Measurements from ENCODE around the gene GLI3.

The GLI3 gene

DNA sequence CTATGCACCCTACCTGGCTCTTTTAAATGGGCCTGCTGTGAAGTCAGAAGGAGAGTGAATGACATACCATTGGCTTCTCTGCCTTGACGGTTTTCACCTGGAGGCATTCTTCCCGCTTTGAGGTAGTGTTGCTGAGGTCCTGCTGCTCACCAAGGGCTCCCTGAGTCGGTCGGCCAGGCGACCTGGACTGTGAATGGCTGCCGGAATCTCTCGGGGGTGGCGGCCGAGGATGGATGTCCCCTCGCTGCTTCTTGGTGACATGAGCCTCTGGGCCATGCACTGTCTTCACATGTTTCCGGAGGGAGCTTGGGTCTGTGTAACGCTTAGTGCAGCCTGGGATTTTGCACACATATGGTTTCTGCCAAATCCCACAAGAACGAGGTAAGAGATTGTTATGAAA, 264.7 kb downstream of the GLI3 start:
- no peak for DNase-seq (ENCODE audit: extremely low read depth, insufficient read length)
- TF ChIP-seq, protein P1, sequence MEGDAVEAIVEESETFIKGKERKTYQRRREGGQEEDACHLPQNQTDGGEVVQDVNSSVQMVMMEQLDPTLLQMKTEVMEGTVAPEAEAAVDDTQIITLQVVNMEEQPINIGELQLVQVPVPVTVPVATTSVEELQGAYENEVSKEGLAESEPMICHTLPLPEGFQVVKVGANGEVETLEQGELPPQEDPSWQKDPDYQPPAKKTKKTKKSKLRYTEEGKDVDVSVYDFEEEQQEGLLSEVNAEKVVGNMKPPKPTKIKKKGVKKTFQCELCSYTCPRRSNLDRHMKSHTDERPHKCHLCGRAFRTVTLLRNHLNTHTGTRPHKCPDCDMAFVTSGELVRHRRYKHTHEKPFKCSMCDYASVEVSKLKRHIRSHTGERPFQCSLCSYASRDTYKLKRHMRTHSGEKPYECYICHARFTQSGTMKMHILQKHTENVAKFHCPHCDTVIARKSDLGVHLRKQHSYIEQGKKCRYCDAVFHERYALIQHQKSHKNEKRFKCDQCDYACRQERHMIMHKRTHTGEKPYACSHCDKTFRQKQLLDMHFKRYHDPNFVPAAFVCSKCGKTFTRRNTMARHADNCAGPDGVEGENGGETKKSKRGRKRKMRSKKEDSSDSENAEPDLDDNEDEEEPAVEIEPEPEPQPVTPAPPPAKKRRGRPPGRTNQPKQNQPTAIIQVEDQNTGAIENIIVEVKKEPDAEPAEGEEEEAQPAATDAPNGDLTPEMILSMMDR (IDR thresholded peaks at IDR 0.05; ENCODE audit: insufficient read depth, low read length, poor library complexity, severe bottlenecking): no peak
- Histone ChIP-seq H3K36me3 (ENCODE audit: control insufficient read depth, insufficient read depth, low read length) (no peaks in the 10 kb centered on the region), H3K4me3 (replicated peaks; ENCODE audit: low read depth, low read length) (no peak overlapping the region), H3K27me3 (replicated peaks; ENCODE audit: control insufficient read depth, insufficient read depth, low read length) (no peaks in the 10 kb centered on the region)

DNA sequence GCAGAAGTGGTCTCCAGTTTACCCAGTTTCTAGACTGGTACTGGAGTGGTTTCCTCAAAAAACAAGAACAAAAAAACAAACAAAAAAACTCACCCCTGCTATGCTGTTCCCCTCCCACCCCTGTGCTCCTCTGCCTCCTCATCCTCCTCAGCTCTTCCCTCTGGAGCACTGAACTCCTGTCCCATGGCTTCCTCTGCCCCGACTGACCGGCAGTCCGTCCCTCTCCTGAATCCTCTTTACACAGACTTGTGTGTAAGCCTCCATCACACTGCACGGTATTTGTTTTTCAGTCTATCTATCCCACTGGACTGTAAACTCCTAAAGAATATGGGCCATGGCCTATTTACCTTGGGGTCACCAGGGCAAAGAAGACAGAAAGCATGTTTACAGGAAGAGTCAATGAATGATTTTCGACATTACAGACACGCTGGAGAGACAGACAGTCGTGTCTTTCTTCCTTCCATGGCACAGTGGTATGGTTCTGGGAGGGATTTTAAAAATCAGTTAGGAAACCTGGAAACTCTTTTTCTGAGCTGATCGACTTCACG, 265.3 kb downstream of the GLI3 start:
- TF ChIP-seq, protein P1 (IDR thresholded peaks at IDR 0.05; ENCODE audit: insufficient read depth, low read length, poor library complexity, severe bottlenecking): no peak
- no peak overlapping the region for H3K4me3 ChIP-seq (replicated peaks; ENCODE audit: low read depth, low read length)
- no peaks in the 10 kb centered on the region for H3K27me3 ChIP-seq (replicated peaks; ENCODE audit: control insufficient read depth, insufficient read depth, low read length)
- no peak for DNase-seq (ENCODE audit: extremely low read depth, insufficient read length)
- H3K36me3 ChIP-seq (ENCODE audit: control insufficient read depth, insufficient read depth, low read length): no peaks in the 10 kb centered on the region

DNA sequence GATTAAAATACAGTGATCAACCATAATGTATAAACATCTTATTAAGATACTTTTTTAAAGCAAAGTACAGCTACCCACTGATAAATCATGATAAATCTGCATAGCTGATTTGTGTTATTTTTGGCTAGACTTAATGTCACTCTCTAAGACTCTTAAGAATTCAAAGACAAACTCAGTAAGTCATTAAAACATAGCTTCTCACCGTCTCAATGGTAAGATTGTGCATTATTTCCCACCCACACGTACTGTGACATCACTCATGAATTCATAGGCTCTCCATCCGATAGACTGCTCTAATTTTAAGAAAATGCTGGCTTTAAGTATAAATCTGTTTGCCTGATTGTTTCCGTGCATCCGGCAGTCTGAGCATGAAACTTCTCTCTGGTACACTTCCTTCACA, 266.1 kb downstream of the GLI3 start:
- Histone ChIP-seq H3K4me3 (replicated peaks; ENCODE audit: low read depth, low read length) (no peak overlapping the region), H3K27me3 (replicated peaks; ENCODE audit: control insufficient read depth, insufficient read depth, low read length) (no peaks in the 10 kb centered on the region), H3K36me3 (ENCODE audit: control insufficient read depth, insufficient read depth, low read length) (no peaks in the 10 kb centered on the region)
- DNase-seq (ENCODE audit: extremely low read depth, insufficient read length): no peak
- TF ChIP-seq, protein P1 (IDR thresholded peaks at IDR 0.05; ENCODE audit: insufficient read depth, low read length, poor library complexity, severe bottlenecking): no peak

DNA sequence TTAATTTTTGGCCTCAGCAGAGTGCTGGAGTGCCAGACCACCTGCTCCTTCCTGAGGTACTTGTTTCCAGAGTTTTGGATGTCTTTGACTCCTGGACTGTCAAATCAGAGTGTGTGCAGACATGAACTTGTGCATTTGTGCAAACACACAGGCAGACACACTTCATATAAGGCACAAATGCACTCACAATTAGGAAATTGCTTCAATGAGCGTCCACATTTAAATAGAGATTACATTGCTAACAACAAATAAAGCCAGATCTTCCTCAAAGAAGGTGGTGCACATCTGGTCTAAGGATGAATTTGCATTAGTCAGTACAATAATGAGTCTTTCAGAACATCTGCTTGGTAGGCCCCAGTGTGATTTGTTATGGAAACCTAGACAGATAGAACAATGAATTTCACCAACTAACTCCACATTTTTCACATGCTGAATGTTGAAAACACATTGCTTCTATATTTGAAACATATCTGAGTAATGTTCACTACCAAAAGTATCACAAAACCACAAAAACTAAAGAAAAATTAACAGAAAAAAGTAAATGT, 267.4 kb downstream of the GLI3 start:
- TF ChIP-seq, protein P1 (IDR thresholded peaks at IDR 0.05; ENCODE audit: insufficient read depth, low read length, poor library complexity, severe bottlenecking): no peak
- H3K36me3 ChIP-seq (ENCODE audit: control insufficient read depth, insufficient read depth, low read length): no peaks in the 10 kb centered on the region

DNA sequence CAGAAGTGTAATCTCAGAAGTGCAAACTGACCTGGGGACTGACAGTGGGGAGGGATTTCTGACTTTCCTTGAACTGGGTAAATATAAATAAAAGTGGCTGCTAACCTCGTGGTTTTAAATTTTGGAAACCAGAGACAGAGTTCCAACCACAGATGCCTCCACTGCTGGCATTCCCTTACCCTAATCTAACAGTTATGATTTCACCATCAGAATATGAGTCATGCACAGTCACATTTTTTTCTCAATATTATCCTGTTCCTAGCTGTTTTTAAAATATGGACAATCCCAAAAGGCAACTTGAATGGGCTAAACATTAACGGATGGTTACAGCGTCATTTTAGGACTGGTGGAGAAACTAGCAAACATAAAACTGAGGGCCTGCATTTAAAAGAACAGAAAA, 269.9 kb downstream of the GLI3 start:
- H3K4me3 ChIP-seq (replicated peaks; ENCODE audit: low read depth, low read length): no peak overlapping the region
- TF ChIP-seq, protein P1 (IDR thresholded peaks at IDR 0.05; ENCODE audit: insufficient read depth, low read length, poor library complexity, severe bottlenecking): no peak
- H3K27me3 ChIP-seq (replicated peaks; ENCODE audit: control insufficient read depth, insufficient read depth, low read length): no peaks in the 10 kb centered on the region
- DNase-seq (ENCODE audit: extremely low read depth, insufficient read length): no peak
- H3K36me3 ChIP-seq (ENCODE audit: control insufficient read depth, insufficient read depth, low read length): no peaks in the 10 kb centered on the region

More for the DNA sequence above, 267.4 kb downstream of the GLI3 start:
- DNase-seq (ENCODE audit: extremely low read depth, insufficient read length): no peak
- Histone ChIP-seq H3K27me3 (replicated peaks; ENCODE audit: control insufficient read depth, insufficient read depth, low read length) (no peaks in the 10 kb centered on the region), H3K4me3 (replicated peaks; ENCODE audit: low read depth, low read length) (no peak overlapping the region)

All from GM06990 (cell line).